HEK293 (cell line): ENCODE measurements around the gene STYK1.
"Not testable (repeated sequence)": the region's sequence is repeated elsewhere in the genome, so short reads cannot be mapped to it uniquely, and the experiment has no call there.

Experiments used
- CTCF ChIA-PET: fragments of 350-600 bp; formaldehyde crosslinking; extraction: SDS; loops from one replicate; lab custom pipeline; 2021; ENCODE audit warnings: antibody characterized with exemption; lab: Yijun Ruan, JAX
- POLR2A ChIA-PET: fragments of 300-600 bp; formaldehyde crosslinking; extraction: SDS; loops from one replicate; lab custom pipeline; 2020; ENCODE audit warnings: antibody characterized with exemption, inconsistent platforms; lab: Yijun Ruan, JAX
- H3K27ac ChIP-seq: fragments of 200-500 bp; sonication (Bioruptor generic); 2 replicates; pipeline ENCODE4 v1.5.1; 2014; ENCODE audit warnings: low read depth, low read length, control low read depth, inconsistent platforms; ENCODE audit errors: extremely low read depth
- H3K36me3 ChIP-seq, 2 experiments: fragments of 200-500 bp in 1 of 2; sonication (Bioruptor generic) in 1 of 2; 1 replicate in 1 of 2; 2 replicates in 1 of 2; pipeline ENCODE4 v1.5.1; 2014 to 2017; ENCODE audit warnings: inconsistent platforms in 2 of 2, low read length in 2 of 2; ENCODE audit not compliant: control insufficient read depth in 2 of 2, insufficient read depth in 1 of 2
- H3K4me1 ChIP-seq: fragments of 200-500 bp; sonication (Bioruptor generic); 2 replicates; pipeline ENCODE4 v1.5.1; 2014; ENCODE audit warnings: mild to moderate bottlenecking, low read length, inconsistent platforms; ENCODE audit not compliant: control insufficient read depth, insufficient read depth
- H3K4me3 ChIP-seq: 2 replicates; pipeline ENCODE4 v1.5.1; 2011; ENCODE audit warnings: low read depth, mild to moderate bottlenecking, control low read depth, low read length, moderate library complexity
- H3K9me3 ChIP-seq: fragments of 200-500 bp; sonication (Bioruptor generic); 2 replicates; pipeline ENCODE4 v1.5.1; 2014; ENCODE audit warnings: low read depth, low read length, inconsistent platforms; ENCODE audit not compliant: control insufficient read depth, insufficient read depth
- BCL6B ChIP-seq: fragments of 450-650 bp; formaldehyde crosslinking; IDR thresholded peaks from 2 replicates; pipeline ENCODE4 v1.5.1; 2017; ENCODE audit warnings: missing biosample characterization, missing genetic modification characterization
- GLI4 ChIP-seq: fragments of 450-650 bp; formaldehyde crosslinking; IDR thresholded peaks from 2 replicates; pipeline ENCODE4 v1.5.1; 2016; ENCODE audit warnings: missing biosample characterization, missing genetic modification characterization
- KLF17 ChIP-seq: fragments of 450-650 bp; formaldehyde crosslinking; IDR thresholded peaks from 2 replicates; pipeline ENCODE4 v1.5.1; 2016; ENCODE audit warnings: missing biosample characterization, missing genetic modification characterization
- SALL2 ChIP-seq: fragments of 450-650 bp; formaldehyde crosslinking; IDR thresholded peaks from 2 replicates; pipeline ENCODE4 v1.5.0; 2017; ENCODE audit warnings: missing biosample characterization, mild to moderate bottlenecking, missing genetic modification characterization, borderline replicate concordance
- SCRT2 ChIP-seq: fragments of 450-650 bp; formaldehyde crosslinking; IDR thresholded peaks from 2 replicates; pipeline ENCODE4 v1.5.1; 2016; ENCODE audit warnings: missing biosample characterization, missing genetic modification characterization
- SETDB1 ChIP-seq: IDR thresholded peaks from one replicate; pipeline ENCODE4 v1.6.1; 2017; ENCODE audit warnings: mild to moderate bottlenecking, low read length, moderate library complexity, mixed read lengths; ENCODE audit not compliant: insufficient read length
- TSHZ1 ChIP-seq: fragments of 450-650 bp; formaldehyde crosslinking; IDR thresholded peaks from 2 replicates; pipeline ENCODE4 v1.5.1; 2016; ENCODE audit warnings: missing biosample characterization, missing genetic modification characterization, borderline replicate concordance
- ZNF121 ChIP-seq: fragments of 450-650 bp; formaldehyde crosslinking; IDR thresholded peaks from 2 replicates; pipeline ENCODE4 v1.5.1; 2016; ENCODE audit warnings: missing biosample characterization, missing genetic modification characterization
- ZNF132 ChIP-seq: fragments of 450-650 bp; formaldehyde crosslinking; IDR thresholded peaks from 2 replicates; pipeline ENCODE4 v1.5.1; 2017; ENCODE audit warnings: missing biosample characterization, missing genetic modification characterization, borderline replicate concordance
- ZNF24 ChIP-seq: fragments of 450-650 bp; formaldehyde crosslinking; IDR thresholded peaks from 2 replicates; pipeline ENCODE4 v1.5.1; 2016; ENCODE audit warnings: missing biosample characterization, missing genetic modification characterization
- ZNF302 ChIP-seq: fragments of 450-650 bp; formaldehyde crosslinking; IDR thresholded peaks from 2 replicates; pipeline ENCODE4 v1.5.1; 2016; ENCODE audit warnings: missing biosample characterization, missing genetic modification characterization, low read depth
- ZNF324 ChIP-seq: fragments of 450-650 bp; formaldehyde crosslinking; IDR thresholded peaks from 2 replicates; pipeline ENCODE4 v1.5.1; 2016; ENCODE audit warnings: missing biosample characterization, missing genetic modification characterization
- ZNF354C ChIP-seq: fragments of 450-650 bp; formaldehyde crosslinking; IDR thresholded peaks from 2 replicates; pipeline ENCODE4 v1.5.1; 2016; ENCODE audit warnings: missing biosample characterization, missing genetic modification characterization, low read depth, borderline replicate concordance
- ZNF473 ChIP-seq: fragments of 450-650 bp; formaldehyde crosslinking; IDR thresholded peaks from 2 replicates; pipeline ENCODE4 v1.5.1; 2017; ENCODE audit warnings: missing biosample characterization, missing genetic modification characterization
- ZNF585B ChIP-seq: fragments of 450-650 bp; formaldehyde crosslinking; IDR thresholded peaks from 2 replicates; pipeline ENCODE4 v1.5.1; 2016; ENCODE audit warnings: missing biosample characterization, missing genetic modification characterization
- ZNF677 ChIP-seq: fragments of 450-650 bp; IDR thresholded peaks from 2 replicates; pipeline ENCODE4 v1.5.0; 2018; ENCODE audit warnings: missing biosample characterization, mild to moderate bottlenecking, missing genetic modification characterization, moderate library complexity
- ZNF707 ChIP-seq: fragments of 450-650 bp; formaldehyde crosslinking; IDR thresholded peaks from 2 replicates; pipeline ENCODE4 v1.5.1; 2016; ENCODE audit warnings: missing biosample characterization, missing genetic modification characterization
- ZNF830 ChIP-seq: fragments of 450-650 bp; IDR thresholded peaks from 2 replicates; pipeline ENCODE4 v1.5.0; 2018; ENCODE audit warnings: missing biosample characterization, missing genetic modification characterization, low read depth, mild to moderate bottlenecking, moderate library complexity
- ZSCAN18 ChIP-seq: fragments of 450-650 bp; formaldehyde crosslinking; IDR thresholded peaks from 2 replicates; pipeline ENCODE4 v1.5.1; 2016; ENCODE audit warnings: missing biosample characterization, missing genetic modification characterization
- ZSCAN5A ChIP-seq: fragments of 450-650 bp; formaldehyde crosslinking; IDR thresholded peaks from 2 replicates; pipeline ENCODE4 v1.5.1; 2016; ENCODE audit warnings: missing biosample characterization, missing genetic modification characterization
- ZXDB ChIP-seq: fragments of 450-650 bp; formaldehyde crosslinking; IDR thresholded peaks from 2 replicates; pipeline ENCODE4 v1.5.1; 2016; ENCODE audit warnings: missing biosample characterization, missing genetic modification characterization

STYK1 gene

DNA sequence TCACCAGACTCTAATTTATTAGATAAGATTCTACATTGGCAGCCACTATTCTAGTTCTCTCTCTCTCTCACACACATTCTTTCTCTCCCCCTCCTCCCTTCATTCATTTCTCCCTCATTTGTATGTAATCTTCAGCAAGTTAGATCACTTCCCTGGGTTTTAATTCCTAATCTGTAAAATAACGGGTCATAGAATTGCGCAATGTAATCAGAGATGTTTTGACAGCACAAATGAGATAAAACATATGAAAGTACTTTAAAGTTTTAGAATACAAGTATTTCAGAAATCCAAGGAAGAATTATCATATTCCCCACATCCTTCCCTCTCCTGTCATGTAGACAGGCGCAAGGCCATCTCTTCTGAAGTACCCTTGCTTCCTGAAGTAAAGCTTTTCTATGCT lies 21.7 kb downstream of the STYK1 start (continued):
- no peak for TF ChIP-seq BCL6B (tag by site-specific recombination)

GRCh38 chr12:10646576-10646975 lies 27.3 kb downstream of the STYK1 start:
- H3K27ac ChIP-seq, H3K4me1 ChIP-seq, POLR2A ChIA-PET, H3K36me3 ChIP-seq, CTCF ChIA-PET, H3K4me3 ChIP-seq, H3K9me3 ChIP-seq: not testable (repeated sequence)
- TF ChIP-seq ZNF585B (tag by site-specific recombination) = peak; percentile 84

GRCh38 chr12:10645910-10646309 lies 27.9 kb downstream of the STYK1 start:
- Histone ChIP-seq H3K4me1 (no peaks in the 10 kb centered on the region), H3K36me3 (no peaks in the 10 kb centered on the region), H3K9me3 (no peaks in the 10 kb centered on the region), H3K27ac (no peak overlapping the region), H3K4me3 (no peak overlapping the region)
- TF ChIP-seq ZSCAN5A (tag by site-specific recombination) (no peak), SCRT2 (tag by site-specific recombination) (peak; percentile 32; the same call in 1 of the 2 replicates), ZNF707 (tag by site-specific recombination) (peak; percentile 92)
- CTCF ChIA-PET = no interaction called here
- POLR2A ChIA-PET = no interaction called here

DNA sequence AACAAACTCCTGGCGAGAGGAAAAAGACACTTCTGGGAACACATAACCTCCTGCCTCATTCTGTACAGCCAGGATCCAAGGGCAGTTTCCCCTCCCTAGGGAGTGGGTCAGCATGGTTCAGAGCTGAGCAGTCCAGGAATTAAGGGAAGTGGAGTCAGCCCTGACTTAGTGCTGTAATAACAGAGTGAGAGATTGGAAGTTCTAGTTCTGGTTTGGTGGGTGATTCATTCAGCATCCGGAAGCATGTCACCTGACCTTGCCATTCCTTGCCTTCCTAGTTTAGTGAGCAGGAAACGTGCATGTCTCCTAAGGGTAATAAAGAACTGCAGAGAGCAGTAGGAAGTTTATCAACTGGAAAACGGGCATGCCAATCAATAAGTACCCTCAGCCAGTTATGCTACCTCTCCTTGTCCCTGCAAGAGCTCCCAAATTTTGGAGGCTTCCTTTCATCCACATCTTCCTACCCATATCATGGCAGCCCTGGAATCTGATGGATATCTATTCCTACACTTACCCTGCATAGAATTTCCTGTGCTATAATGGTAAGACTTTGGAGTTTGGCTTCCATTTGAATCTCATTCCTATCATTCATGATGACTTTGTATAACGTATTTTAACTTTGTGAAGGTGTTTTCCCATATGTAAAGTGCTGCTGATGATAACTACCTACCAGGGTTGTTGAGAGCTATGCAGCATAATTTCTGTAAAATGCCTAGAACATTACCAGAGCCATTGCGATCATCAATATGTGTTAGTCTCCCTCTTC lies 31.9 kb downstream of the STYK1 start:
- Histone ChIP-seq H3K4me3 (no peak overlapping the region), H3K27ac (no peak overlapping the region), H3K36me3 (no peaks in the 10 kb centered on the region), H3K4me1 (no peaks in the 10 kb centered on the region), H3K9me3 (no peaks in the 10 kb centered on the region)
- CTCF ChIA-PET = no interaction called here
- POLR2A ChIA-PET = no interaction called here
- TF ChIP-seq GLI4 (tag by site-specific recombination) (no peak), KLF17 (tag by site-specific recombination) (no peak), ZNF473 (tag by site-specific recombination) (no peak), ZXDB (tag by site-specific recombination) (no peak), ZNF24 (no peak), ZNF677 (no peak), ZNF324 (tag by site-specific recombination) (no peak), ZSCAN18 (tag by site-specific recombination) (no peak), ZNF830 (tag by site-specific recombination) (no peak), SETDB1 (no peak), ZNF354C (tag by site-specific recombination) (no peak), ZNF121 (tag by site-specific recombination) (no peak), TSHZ1 (no peak), ZNF132 (no peak), SALL2 (tag by site-specific recombination) (no peak), ZNF302 (tag by site-specific recombination) (no peak)
